Measurements from ENCODE around the gene ABHD16A. TPM values are rescaled to one million over a fixed set of nuclear protein-coding genes. Genes with fewer than 3 reads are reported as not detected.
A peak's percentile ranks its signal among the peaks of the same experiment; 100 is the strongest.
"Not testable (repeated sequence)": the region's sequence is repeated elsewhere in the genome, so short reads cannot be mapped to it uniquely, and the experiment has no call there.

The ABHD16A gene
- total RNA-seq, 4 donors from 2014 or later, result 44.1 to 92.6 (median 63.1) TPM

DNA sequence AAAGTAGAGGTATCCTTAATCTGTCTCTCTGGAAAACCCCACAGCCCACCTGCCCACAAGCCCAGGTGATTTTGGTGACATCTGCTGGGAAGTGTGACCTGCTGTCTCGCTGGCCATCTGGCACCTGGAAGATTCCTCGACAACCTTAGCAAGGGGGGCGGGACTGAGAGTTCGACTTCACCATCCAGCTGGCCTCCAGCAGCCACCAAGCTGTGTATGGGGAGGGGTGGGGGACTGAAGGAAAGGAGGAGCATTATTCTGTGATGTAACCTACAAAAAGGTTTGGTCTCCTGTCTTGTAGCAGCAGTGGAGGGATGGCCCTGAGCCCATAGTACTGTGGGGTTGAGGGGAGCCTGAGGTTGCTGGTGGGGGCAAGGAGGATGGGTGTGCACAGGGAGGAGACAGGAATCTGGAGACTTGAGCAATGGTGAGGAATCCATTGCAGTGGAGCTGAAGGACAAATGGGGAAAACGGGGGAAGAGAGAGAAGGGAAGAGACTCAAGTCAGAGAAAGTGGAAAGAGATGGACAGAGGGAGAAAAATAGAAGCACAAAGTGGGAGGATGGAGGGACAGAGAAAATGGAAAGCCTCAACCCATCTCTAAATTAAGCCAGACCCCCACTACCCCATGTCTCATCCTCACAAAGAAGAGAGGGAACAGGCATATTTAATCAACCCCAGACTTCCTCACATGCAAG lies 7.5 kb upstream of the ABHD16A start:
- peaks cover 0 to 15% (median 1%) of the 10 kb centered on the region in 4 donors for H3K4me1 ChIP-seq
- TF ChIP-seq POLR2A (IDR thresholded peaks at IDR 0.05), result no peak
- TF ChIP-seq, protein P1, sequence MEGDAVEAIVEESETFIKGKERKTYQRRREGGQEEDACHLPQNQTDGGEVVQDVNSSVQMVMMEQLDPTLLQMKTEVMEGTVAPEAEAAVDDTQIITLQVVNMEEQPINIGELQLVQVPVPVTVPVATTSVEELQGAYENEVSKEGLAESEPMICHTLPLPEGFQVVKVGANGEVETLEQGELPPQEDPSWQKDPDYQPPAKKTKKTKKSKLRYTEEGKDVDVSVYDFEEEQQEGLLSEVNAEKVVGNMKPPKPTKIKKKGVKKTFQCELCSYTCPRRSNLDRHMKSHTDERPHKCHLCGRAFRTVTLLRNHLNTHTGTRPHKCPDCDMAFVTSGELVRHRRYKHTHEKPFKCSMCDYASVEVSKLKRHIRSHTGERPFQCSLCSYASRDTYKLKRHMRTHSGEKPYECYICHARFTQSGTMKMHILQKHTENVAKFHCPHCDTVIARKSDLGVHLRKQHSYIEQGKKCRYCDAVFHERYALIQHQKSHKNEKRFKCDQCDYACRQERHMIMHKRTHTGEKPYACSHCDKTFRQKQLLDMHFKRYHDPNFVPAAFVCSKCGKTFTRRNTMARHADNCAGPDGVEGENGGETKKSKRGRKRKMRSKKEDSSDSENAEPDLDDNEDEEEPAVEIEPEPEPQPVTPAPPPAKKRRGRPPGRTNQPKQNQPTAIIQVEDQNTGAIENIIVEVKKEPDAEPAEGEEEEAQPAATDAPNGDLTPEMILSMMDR (IDR thresholded peaks at IDR 0.05), result no peak
- no peaks in the 10 kb centered on the region for H3K9me3 ChIP-seq
- no peak for DNase-seq
- H3K27me3 ChIP-seq, result no peaks in the 10 kb centered on the region
- H3K36me3 ChIP-seq, result no peaks in the 10 kb centered on the region
- no peak overlapping the region for H3K4me3 ChIP-seq
- peak overlapping the region in 1 of 4 donors; percentile 39 for H3K27ac ChIP-seq

DNA sequence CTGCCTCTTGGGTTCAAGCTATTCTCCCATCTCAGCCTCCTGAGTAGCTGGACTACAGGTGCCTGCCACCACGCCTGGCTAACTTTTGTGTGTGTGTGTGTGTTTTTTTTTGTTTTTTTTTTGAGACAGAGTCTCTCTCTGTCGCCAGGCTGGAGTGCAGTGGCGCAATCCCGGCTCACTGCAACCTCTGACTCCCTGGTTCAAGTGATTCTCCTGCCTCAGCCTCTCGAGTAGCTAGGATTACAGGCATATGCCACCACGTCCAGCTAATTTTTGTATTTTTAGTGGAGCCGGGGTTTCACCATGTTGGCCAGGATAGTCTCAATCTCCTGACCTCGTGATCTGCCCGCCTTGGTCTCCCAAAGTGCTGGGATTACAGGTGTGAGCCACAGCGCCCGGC lies 6.0 kb upstream of the ABHD16A start:
- H3K27me3 ChIP-seq, H3K9me3 ChIP-seq, H3K36me3 ChIP-seq, H3K27ac ChIP-seq, DNase-seq, H3K4me3 ChIP-seq: not testable (repeated sequence)
- peaks cover 0 to 15% (median 1%) of the 10 kb centered on the region in 4 donors for H3K4me1 ChIP-seq

DNA sequence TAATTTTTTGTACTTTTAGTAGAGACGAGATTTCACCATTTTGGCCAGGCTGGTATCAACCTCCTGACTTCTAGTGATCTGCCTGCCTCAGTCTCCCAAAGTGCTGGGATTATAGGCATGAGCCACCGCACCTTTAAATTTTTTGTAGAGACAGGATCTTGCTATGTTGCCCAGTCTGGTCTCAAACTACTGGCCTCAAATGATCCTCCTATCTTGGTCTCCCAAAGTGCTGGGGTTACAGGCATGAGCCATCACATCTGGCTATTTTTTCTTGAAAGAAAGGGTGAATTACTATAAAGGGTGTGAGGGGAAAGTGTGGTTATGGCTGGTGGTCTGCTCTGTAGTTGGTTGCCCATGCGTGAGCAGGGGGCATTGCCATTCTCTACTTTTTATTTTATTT lies 5.1 kb upstream of the ABHD16A start:
- H3K9me3 ChIP-seq, result no peaks in the 10 kb centered on the region
- no peaks in the 10 kb centered on the region for H3K36me3 ChIP-seq
- no peak overlapping the region for H3K27ac ChIP-seq
- no peaks in the 10 kb centered on the region for H3K27me3 ChIP-seq
- H3K4me3 ChIP-seq, result no peak overlapping the region
- no peak for DNase-seq
- no peak for TF ChIP-seq POLR2A (IDR thresholded peaks at IDR 0.05)
- TF ChIP-seq, protein P1 (IDR thresholded peaks at IDR 0.05), result no peak
- peaks cover 0 to 14% (median 0%) of the 10 kb centered on the region in 4 donors for H3K4me1 ChIP-seq

DNA sequence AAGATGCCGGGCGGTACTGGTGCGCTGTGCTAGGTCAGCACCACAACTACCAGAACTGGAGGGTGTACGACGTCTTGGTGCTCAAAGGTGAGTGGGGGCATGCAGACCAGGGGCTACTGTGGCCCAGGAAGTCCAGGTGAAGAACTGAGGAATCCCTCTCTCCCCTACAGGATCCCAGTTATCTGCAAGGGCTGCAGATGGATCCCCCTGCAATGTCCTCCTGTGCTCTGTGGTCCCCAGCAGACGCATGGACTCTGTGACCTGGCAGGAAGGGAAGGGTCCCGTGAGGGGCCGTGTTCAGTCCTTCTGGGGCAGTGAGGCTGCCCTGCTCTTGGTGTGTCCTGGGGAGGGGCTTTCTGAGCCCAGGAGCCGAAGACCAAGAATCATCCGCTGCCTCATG lies 4.6 kb upstream of the ABHD16A start:
- Histone ChIP-seq H3K27ac (no peak overlapping the region), H3K4me1 (peaks cover 0 to 14% (median 0%) of the 10 kb centered on the region in 4 donors), H3K36me3 (no peaks in the 10 kb centered on the region), H3K27me3 (no peaks in the 10 kb centered on the region), H3K9me3 (no peaks in the 10 kb centered on the region), H3K4me3 (no peak overlapping the region)
- no peak for TF ChIP-seq POLR2A (IDR thresholded peaks at IDR 0.05)
- TF ChIP-seq, protein P1 (IDR thresholded peaks at IDR 0.05), result no peak
- DNase-seq, result no peak

DNA sequence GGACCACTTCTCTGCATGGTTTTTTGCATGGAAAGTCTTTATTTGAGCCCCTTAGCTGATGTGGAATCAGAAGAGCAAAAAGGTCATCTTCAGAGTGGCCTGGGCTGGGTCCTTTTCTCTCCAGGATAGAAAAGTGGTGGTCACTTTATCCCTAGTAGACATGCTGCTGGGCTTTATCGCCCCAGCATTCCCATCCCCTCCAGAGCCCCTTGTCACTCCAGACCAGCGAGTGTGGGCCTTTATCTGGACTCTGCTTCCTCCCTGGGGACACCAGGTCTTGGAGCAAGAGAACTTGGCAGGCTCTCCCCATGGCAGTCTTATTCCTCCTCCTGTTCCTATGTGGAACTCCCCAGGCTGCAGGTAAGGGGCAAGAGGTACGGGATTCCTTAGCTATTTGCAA lies 3.5 kb upstream of the ABHD16A start, which contains the start of gene LY6G6F:
TSS of gene LY6G6F (plus strand) at position 268 of the 400 bp plus-strand sequence. CDS start at position 309, 41 bp downstream.
- Histone ChIP-seq H3K4me3 (no peak within 1 kb of the TSS), H3K9me3 (no peaks in the 10 kb centered on the region), H3K27ac (no peak within 1 kb of the TSS), H3K4me1 (peaks cover 0 to 19% (median 7%) of the 10 kb centered on the region in 4 donors), H3K27me3 (no peaks in the 10 kb centered on the region), H3K36me3 (no peaks in the 10 kb centered on the region)
- no peak for DNase-seq
- no peak for TF ChIP-seq POLR2A (IDR thresholded peaks at IDR 0.05)
- TF ChIP-seq, protein P1 (IDR thresholded peaks at IDR 0.05), result no peak

DNA sequence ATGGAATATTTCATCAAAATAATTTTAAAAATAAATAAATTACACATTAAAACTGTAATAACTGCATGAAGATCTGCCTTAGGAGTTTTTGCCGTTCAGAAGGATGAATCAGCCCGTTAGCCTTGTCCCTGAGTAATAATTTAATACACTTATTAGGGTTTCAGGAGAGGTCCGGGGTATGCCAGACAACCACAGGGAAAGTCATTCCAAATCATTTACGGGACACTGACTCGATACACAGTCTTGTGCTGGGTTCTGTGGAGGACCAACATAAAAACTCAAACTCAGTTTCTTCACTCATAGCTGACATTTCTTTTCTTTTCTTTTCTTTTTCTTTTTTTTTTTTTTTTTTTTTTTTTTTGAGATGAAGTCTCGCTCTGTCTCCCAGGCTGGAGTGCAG lies 2.8 kb upstream of the ABHD16A start:
- no peak for DNase-seq
- H3K9me3 ChIP-seq, result no peaks in the 10 kb centered on the region
- peaks cover 0 to 21% (median 9%) of the 10 kb centered on the region in 4 donors for H3K4me1 ChIP-seq
- no peak overlapping the region for H3K4me3 ChIP-seq
- TF ChIP-seq, protein P1 (IDR thresholded peaks at IDR 0.05), result no peak
- H3K36me3 ChIP-seq, result no peaks in the 10 kb centered on the region
- H3K27me3 ChIP-seq, result no peaks in the 10 kb centered on the region
- no peak overlapping the region for H3K27ac ChIP-seq

Measured in Peyer's patch (tissue), 4 donors.